ENCODE results near the gene TGM5. TPM values are rescaled to one million over a fixed set of nuclear protein-coding genes. Genes with fewer than 3 reads are reported as not detected.

Gene TGM5
- total RNA-seq, 1 experiment from 2014 or later: not detected

DNA sequence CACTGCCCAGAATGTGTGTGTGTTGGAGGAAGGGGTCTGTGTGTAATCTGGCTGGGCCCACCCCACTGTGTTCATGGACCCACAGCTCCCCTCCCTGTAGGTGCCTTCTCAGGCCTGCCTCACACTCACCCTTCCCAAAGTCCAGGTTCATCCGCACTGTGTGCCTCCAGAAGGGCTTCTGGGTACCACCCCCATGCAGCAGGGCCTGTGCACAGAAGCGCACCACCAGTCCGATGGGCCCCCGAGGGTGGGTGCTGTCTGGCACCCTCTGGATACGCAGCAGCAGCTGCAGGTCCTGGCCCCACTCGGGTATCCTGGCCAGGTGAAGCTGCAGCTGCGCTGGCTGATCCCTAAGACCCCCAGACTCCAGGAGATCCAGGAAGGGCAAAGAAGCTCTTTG is 12.8 kb upstream of the TGM5 start:
- H3K9me3 ChIP-seq (ENCODE audit: low read length): no peaks in the 10 kb centered on the region
- no peaks in the 10 kb centered on the region for H3K4me1 ChIP-seq (ENCODE audit: low read length)

DNA sequence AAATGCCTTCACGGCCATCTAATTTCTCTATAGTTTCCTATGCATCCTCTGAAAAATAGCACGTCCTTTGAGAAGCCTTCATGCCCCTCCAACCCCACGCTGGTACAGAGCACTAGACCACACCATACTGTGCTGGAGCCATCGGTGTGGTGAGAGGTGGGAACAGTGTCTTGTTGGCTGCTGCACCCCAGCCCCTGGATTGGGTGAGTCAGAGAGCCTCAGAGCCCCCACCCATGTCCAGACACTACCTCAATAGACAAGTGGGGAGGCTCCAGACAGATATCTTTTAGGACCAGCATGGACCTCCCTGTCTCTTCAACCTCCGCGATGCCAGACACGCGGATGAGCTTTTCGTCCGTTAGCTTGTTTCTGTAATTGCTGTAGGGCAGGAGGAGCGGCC is 12.1 kb upstream of the TGM5 start:
- Histone ChIP-seq H3K9ac (ENCODE audit: low read length) (no peak overlapping the region), H3K4me3 (ENCODE audit: low read length) (no peak overlapping the region), H3K27ac (ENCODE audit: low read length) (no peak overlapping the region), H3K9me2 (replicated peaks; ENCODE audit: insufficient read depth, low read length) (no peaks in the 10 kb centered on the region), H3K79me2 (ENCODE audit: low read length) (no peaks in the 10 kb centered on the region), H3K4me1 (ENCODE audit: low read length) (no peaks in the 10 kb centered on the region), H3K27me3 (ENCODE audit: low read length) (no peaks in the 10 kb centered on the region), H3K9me3 (ENCODE audit: low read length) (no peaks in the 10 kb centered on the region), H2AFZ (ENCODE audit: low read length) (no peak overlapping the region), H3K36me3 (ENCODE audit: insufficient read depth, low read length) (no peaks in the 10 kb centered on the region), H3K4me2 (ENCODE audit: low read depth, low read length, poor library complexity, severe bottlenecking) (no peak overlapping the region), H4K20me1 (ENCODE audit: insufficient read depth, low read depth, low read length) (no peaks in the 10 kb centered on the region)
- no peak for DNase-seq

More for the DNA sequence above, 12.8 kb upstream of the TGM5 start:
- no peaks in the 10 kb centered on the region for H3K9me2 ChIP-seq (replicated peaks; ENCODE audit: insufficient read depth, low read length)
- no peaks in the 10 kb centered on the region for H3K27me3 ChIP-seq (ENCODE audit: low read length)
- H4K20me1 ChIP-seq (ENCODE audit: insufficient read depth, low read depth, low read length): no peaks in the 10 kb centered on the region
- H3K4me2 ChIP-seq (ENCODE audit: low read depth, low read length, poor library complexity, severe bottlenecking): no peak overlapping the region
- no peak for DNase-seq
- H3K79me2 ChIP-seq (ENCODE audit: low read length): no peaks in the 10 kb centered on the region
- no peak overlapping the region for H2AFZ ChIP-seq (ENCODE audit: low read length)
- no peaks in the 10 kb centered on the region for H3K36me3 ChIP-seq (ENCODE audit: insufficient read depth, low read length)
- H3K4me3 ChIP-seq (ENCODE audit: low read length): no peak overlapping the region
- no peak overlapping the region for H3K27ac ChIP-seq (ENCODE audit: low read length)
- H3K9ac ChIP-seq (ENCODE audit: low read length): no peak overlapping the region

DNA sequence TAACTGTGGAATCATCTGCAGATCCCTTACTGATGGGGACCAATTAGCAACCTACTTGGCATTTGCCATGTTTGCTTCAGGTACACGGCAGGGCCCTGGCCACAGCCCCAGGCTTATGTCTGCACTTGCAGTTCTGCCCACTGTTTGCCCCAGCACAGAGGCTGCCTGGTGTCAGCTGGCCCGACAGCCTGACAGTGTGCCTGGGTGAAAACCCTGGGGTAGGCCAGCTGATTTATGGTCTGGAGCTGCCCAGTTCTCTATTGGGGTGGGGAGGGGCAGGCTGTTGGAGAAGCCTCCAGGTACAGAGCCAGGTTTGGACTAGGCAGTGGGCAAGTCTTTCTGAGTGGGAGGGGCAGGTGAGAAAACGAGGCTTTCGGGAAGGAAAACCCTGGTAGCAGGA is 11.2 kb upstream of the TGM5 start:
- Histone ChIP-seq H3K4me2 (ENCODE audit: low read depth, low read length, poor library complexity, severe bottlenecking) (no peak overlapping the region), H3K9me2 (replicated peaks; ENCODE audit: insufficient read depth, low read length) (no peaks in the 10 kb centered on the region), H3K4me3 (ENCODE audit: low read length) (no peak overlapping the region), H3K9me3 (ENCODE audit: low read length) (no peaks in the 10 kb centered on the region), H3K36me3 (ENCODE audit: insufficient read depth, low read length) (no peaks in the 10 kb centered on the region), H2AFZ (ENCODE audit: low read length) (no peak overlapping the region), H3K79me2 (ENCODE audit: low read length) (no peaks in the 10 kb centered on the region), H3K27me3 (ENCODE audit: low read length) (no peaks in the 10 kb centered on the region), H3K9ac (ENCODE audit: low read length) (no peak overlapping the region), H3K27ac (ENCODE audit: low read length) (no peak overlapping the region), H4K20me1 (ENCODE audit: insufficient read depth, low read depth, low read length) (no peaks in the 10 kb centered on the region), H3K4me1 (ENCODE audit: low read length) (no peaks in the 10 kb centered on the region)
- no peak for DNase-seq

DNA sequence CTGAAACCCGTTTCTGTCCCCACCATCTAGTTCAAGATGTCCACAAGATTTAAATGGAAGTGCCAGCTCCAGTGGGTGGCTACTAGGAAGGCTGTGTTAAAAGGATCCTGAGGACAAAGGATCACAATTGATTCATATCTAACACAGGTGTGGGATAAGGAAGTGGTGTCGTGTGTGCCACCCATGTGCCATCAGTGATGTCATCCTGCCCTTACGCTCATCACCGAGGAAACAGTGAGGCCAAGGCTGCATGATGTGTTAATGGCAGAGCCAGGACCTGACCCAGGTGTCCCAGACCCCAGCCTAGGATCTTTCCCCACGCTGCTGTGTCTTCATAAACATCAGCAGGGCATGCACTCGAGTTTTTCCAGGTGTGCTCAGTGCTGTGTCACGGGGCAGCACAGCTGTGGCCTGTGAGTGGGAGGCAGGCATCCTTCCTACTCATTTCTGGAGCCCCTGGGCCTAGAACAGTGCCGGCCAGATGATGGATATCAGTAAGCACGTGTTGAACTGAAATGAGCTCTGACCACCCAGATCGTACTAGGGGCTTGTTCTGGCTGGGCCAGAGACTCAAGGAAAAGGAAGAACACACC is 10.6 kb upstream of the TGM5 start:
- Histone ChIP-seq H3K27me3 (ENCODE audit: low read length) (no peaks in the 10 kb centered on the region), H3K9me2 (replicated peaks; ENCODE audit: insufficient read depth, low read length) (no peaks in the 10 kb centered on the region), H3K4me3 (ENCODE audit: low read length) (no peak overlapping the region), H3K79me2 (ENCODE audit: low read length) (no peaks in the 10 kb centered on the region), H4K20me1 (ENCODE audit: insufficient read depth, low read depth, low read length) (no peaks in the 10 kb centered on the region), H3K27ac (ENCODE audit: low read length) (no peak overlapping the region), H3K4me2 (ENCODE audit: low read depth, low read length, poor library complexity, severe bottlenecking) (no peak overlapping the region), H2AFZ (ENCODE audit: low read length) (0 out of 2 replicates have a peak overlapping the region, but pooled peaks have one; percentile 38), H3K36me3 (ENCODE audit: insufficient read depth, low read length) (no peaks in the 10 kb centered on the region), H3K9ac (ENCODE audit: low read length) (no peak overlapping the region), H3K4me1 (ENCODE audit: low read length) (no peaks in the 10 kb centered on the region), H3K9me3 (ENCODE audit: low read length) (no peaks in the 10 kb centered on the region)
- DNase-seq: no peak

DNA sequence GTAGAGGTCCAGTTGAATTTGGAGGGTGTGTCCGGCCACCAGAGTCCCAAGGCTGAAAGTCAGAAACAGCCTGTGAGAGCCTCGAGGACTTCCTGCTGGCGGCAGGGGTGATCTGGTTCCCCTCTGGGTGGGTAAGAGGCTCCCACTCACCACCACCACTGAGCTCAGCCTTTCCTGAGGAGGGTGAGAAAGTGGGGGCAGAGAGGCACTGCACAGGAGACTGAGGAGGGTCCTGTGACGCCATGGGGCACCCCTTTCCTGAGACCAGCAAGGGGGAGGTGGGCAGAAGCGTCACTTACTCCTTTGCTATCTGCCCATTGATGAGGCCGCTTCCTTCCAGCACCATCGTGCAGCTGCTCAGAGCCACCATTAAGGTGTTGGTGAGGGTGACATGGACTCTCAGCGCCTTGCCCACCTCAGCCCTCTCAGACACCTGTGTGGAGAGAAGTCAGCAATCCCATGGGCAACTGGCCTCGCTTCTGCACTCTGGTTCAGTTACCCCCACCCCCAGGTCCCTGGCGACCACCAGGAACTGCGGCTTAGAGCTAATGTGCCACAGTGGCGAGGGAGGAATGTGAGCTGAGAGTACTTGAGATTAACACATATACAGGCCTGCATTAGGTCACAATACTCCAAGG is 10.0 kb upstream of the TGM5 start:
- no peak overlapping the region for H3K27ac ChIP-seq (ENCODE audit: low read length)

DNA sequence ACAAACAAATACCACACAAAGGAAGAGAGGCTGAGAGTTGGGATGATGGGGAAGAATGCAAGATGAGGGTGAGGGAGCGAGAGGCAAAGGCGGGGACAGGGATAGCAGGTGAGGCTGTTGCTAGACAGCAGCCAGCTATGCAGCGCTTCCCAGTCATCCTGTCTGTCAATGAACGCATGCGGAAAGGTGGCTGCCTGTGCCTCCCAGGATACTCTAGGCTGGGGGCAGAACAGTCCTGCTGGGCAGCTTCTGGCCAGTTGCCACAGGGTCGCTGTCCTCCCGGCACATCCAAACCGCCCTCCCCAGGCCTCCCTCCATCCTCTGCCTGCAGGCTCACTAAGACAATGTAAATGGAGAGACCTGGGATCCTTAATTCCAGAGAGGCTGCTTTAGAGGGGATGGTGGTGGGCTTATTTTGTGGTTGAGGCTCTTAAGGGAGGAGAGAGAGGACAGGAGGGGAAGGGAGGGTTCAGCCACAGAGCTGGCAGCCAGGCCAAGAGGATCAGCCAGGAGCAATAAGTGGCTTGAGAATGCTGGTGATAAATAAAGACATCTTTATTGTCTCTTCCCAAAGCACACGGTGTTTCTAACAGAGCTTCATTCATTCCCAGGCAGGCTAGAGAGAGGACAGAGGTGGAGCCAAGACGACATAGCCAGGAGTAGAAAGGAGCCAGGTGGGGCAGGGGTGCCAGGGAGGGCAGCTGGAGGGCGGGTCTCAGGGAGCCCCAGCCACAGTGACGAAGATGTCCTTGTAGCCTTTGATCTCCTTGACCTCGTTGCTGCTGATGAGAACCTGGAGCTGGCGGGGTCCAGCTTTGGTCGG is 9.2 kb upstream of the TGM5 start:
- no peak for DNase-seq
- Histone ChIP-seq H3K9ac (ENCODE audit: low read length) (no peak overlapping the region), H4K20me1 (ENCODE audit: insufficient read depth, low read depth, low read length) (no peaks in the 10 kb centered on the region)

More for the DNA sequence above, 10.0 kb upstream of the TGM5 start:
- no peaks in the 10 kb centered on the region for H3K79me2 ChIP-seq (ENCODE audit: low read length)
- H2AFZ ChIP-seq (ENCODE audit: low read length): 0 out of 2 replicates have a peak overlapping the region, but pooled peaks have one; percentile 38
- no peaks in the 10 kb centered on the region for H3K36me3 ChIP-seq (ENCODE audit: insufficient read depth, low read length)
- H3K4me3 ChIP-seq (ENCODE audit: low read length): no peak overlapping the region
- no peak for DNase-seq
- H3K9ac ChIP-seq (ENCODE audit: low read length): no peak overlapping the region
- no peaks in the 10 kb centered on the region for H3K4me1 ChIP-seq (ENCODE audit: low read length)
- H3K4me2 ChIP-seq (ENCODE audit: low read depth, low read length, poor library complexity, severe bottlenecking): no peak overlapping the region
- H3K27me3 ChIP-seq (ENCODE audit: low read length): no peaks in the 10 kb centered on the region
- no peaks in the 10 kb centered on the region for H4K20me1 ChIP-seq (ENCODE audit: insufficient read depth, low read depth, low read length)
- no peaks in the 10 kb centered on the region for H3K9me2 ChIP-seq (replicated peaks; ENCODE audit: insufficient read depth, low read length)
- no peaks in the 10 kb centered on the region for H3K9me3 ChIP-seq (ENCODE audit: low read length)

DNA sequence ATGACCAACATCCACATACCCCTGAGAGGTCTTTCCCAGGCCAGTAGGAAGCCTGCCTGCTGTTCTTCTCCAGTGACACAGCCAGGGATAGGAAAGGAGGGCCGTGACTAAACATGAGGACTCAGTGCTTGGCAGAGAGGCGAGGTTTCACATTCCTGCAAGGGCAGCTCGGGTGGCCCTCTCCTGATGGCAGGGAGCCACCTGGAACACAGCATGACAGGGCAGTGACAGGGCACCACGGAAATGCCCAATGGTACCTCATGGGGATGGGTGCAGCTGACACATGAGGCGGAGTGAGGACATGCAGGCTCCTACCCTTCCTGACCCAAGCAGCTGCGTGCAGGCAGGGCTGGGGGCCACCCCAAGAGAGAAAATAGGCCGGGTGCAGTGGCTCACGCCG is 7.4 kb upstream of the TGM5 start:
- Histone ChIP-seq H3K27me3 (ENCODE audit: low read length) (no peaks in the 10 kb centered on the region), H3K9ac (ENCODE audit: low read length) (no peak overlapping the region), H3K4me2 (ENCODE audit: low read depth, low read length, poor library complexity, severe bottlenecking) (no peak overlapping the region), H3K27ac (ENCODE audit: low read length) (no peak overlapping the region), H4K20me1 (ENCODE audit: insufficient read depth, low read depth, low read length) (no peaks in the 10 kb centered on the region), H3K79me2 (ENCODE audit: low read length) (no peaks in the 10 kb centered on the region), H3K4me3 (ENCODE audit: low read length) (no peak overlapping the region), H3K9me3 (ENCODE audit: low read length) (no peaks in the 10 kb centered on the region), H2AFZ (ENCODE audit: low read length) (no peak overlapping the region), H3K36me3 (ENCODE audit: insufficient read depth, low read length) (no peaks in the 10 kb centered on the region), H3K9me2 (replicated peaks; ENCODE audit: insufficient read depth, low read length) (no peaks in the 10 kb centered on the region), H3K4me1 (ENCODE audit: low read length) (peaks cover 7% of the 10 kb centered on the region)
- DNase-seq: no peak

More for the DNA sequence above, 9.2 kb upstream of the TGM5 start:
- H3K36me3 ChIP-seq (ENCODE audit: insufficient read depth, low read length): no peaks in the 10 kb centered on the region
- H3K9me2 ChIP-seq (replicated peaks; ENCODE audit: insufficient read depth, low read length): no peaks in the 10 kb centered on the region
- no peaks in the 10 kb centered on the region for H3K9me3 ChIP-seq (ENCODE audit: low read length)
- H3K79me2 ChIP-seq (ENCODE audit: low read length): no peaks in the 10 kb centered on the region
- no peaks in the 10 kb centered on the region for H3K27me3 ChIP-seq (ENCODE audit: low read length)
- no peak overlapping the region for H3K27ac ChIP-seq (ENCODE audit: low read length)
- peaks cover 1% of the 10 kb centered on the region for H3K4me1 ChIP-seq (ENCODE audit: low read length)
- no peak overlapping the region for H3K4me3 ChIP-seq (ENCODE audit: low read length)
- H3K4me2 ChIP-seq (ENCODE audit: low read depth, low read length, poor library complexity, severe bottlenecking): no peak overlapping the region
- H2AFZ ChIP-seq (ENCODE audit: low read length): no peak overlapping the region

DNA sequence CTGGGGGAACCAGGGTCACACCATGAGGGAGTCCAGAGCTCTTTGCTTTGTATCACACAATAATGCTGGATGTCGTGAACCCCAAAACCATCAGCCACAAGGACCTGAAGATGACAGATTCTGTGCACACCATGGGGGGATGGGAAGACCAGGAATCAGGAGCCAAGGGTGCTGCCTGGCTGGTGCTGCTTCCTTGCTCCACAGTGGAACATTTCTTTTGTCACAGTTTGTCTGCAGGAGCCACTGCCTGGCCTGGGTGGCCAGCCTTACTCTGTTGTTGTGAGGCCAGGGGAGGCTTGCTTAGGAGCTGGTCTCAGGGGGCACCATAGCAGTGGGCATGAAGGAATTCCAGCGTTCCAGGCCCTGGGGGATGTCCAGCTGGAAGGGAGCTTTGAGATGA is 6.5 kb upstream of the TGM5 start:
- Histone ChIP-seq H2AFZ (ENCODE audit: low read length) (no peak overlapping the region), H3K9ac (ENCODE audit: low read length) (no peak overlapping the region), H3K4me1 (ENCODE audit: low read length) (peaks cover 7% of the 10 kb centered on the region), H3K36me3 (ENCODE audit: insufficient read depth, low read length) (no peaks in the 10 kb centered on the region), H3K27me3 (ENCODE audit: low read length) (no peaks in the 10 kb centered on the region), H3K9me2 (replicated peaks; ENCODE audit: insufficient read depth, low read length) (no peaks in the 10 kb centered on the region), H3K4me3 (ENCODE audit: low read length) (no peak overlapping the region), H3K4me2 (ENCODE audit: low read depth, low read length, poor library complexity, severe bottlenecking) (no peak overlapping the region), H3K79me2 (ENCODE audit: low read length) (no peaks in the 10 kb centered on the region), H3K27ac (ENCODE audit: low read length) (no peak overlapping the region), H4K20me1 (ENCODE audit: insufficient read depth, low read depth, low read length) (no peaks in the 10 kb centered on the region), H3K9me3 (ENCODE audit: low read length) (no peaks in the 10 kb centered on the region)
- no peak for DNase-seq

All from Karpas-422 (cell line).